NCI-H2081 treated with DMSO at 0.1 percent for 48 hours (cell line): ENCODE data around the gene KRTAP12-3.
"Not testable (repeated sequence)": the region's sequence is repeated elsewhere in the genome, so short reads cannot be mapped to it uniquely, and the experiment has no call there.

Experiments used
- DNase-seq: peaks from one replicate; lab custom pipeline; 2025; lab: John Stamatoyannopoulos, UW

The KRTAP12-3 gene

DNA sequence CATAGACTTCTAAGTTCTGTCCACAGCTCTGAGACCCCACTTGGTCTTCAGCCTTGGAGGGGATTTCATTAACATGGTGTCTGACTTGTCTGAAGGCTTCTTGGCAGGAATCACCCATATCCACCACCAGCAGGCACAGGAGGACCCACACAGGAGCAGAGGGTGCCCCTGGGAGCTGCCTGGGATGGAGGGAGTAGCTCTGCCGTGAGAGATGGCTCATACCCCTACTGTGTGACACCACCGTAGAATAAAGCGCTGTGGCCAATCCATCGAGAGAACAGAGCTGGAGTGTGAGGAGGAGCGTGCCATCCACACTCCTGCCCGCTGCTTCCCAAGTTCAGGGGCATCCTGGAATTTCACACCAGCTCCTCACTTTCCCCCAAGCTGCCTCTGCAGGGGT is 27.3 kb downstream of the KRTAP12-3 start:
- DNase-seq = not testable (repeated sequence)

DNA sequence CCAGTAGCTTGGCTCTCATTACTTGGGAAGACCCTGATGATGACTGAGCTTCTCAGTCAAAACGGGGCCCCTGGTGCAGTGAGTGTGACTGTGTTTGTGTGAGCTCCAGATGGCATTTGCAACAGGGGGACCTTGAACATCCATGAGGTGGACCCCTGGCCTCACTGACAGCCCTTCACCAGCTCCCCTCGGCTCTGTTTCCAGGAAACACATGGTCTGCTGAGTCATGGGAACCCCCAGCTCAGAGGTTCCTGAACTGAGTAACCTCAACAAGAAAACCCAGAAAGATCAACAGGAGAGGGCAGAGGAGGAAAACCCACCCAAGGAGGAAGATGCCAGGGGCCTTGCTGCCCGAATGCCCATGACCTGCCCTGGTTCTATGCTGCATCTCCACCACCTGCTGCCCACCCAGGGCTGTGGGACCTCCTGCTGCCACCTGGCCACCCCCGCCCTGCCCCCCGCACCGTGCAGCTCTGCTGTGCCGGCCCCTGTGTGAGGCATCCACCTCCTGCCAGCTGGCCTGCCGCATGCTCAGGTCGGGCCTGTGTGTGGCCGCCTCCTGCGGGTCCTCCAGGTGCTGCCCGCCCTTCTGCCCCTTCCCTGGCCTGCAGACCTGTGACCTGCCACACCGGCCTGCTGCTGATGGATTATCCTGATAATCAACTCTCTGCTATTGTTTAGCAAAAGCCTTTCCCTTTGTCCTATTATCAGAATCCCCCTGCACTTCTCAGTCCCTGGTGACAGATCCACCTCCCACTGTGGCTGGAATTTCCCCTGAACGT is 28.5 kb downstream of the KRTAP12-3 start:
- DNase-seq = no peak

DNA sequence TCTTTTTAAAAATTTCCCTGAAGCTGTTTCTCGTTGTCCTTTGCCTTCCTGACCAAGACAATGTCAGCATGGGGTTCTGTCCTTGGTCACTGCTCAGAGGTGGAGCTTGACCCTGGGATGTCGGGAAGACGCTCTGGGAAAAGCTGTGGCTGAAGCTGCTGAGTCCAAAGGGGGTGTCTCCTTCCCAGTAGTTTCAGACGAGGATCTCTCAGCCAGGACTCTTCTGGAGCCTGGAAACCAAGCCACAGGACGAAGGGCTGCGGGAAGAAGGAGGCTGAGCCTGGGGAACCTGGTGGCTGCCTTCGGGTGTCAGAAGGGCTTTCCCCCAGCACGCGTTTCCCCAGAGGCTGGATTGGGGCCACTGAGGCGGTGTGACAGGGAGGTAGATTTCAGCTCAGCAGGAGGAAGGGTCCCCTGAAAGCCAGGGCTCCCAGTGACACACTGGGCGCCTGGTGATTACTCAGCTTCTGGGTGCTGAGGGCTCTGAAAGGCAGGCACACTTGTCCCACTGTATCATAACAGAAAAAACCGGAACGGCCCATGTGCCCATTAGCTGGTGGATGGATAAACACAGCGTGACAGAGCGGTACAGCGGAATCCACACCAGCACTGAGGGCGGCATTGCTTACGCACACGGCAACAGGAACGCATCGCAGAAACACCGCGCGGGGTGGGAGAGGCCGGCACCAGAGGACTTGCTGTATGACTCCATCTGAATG is 29.3 kb downstream of the KRTAP12-3 start:
- DNase-seq = no peak

DNA sequence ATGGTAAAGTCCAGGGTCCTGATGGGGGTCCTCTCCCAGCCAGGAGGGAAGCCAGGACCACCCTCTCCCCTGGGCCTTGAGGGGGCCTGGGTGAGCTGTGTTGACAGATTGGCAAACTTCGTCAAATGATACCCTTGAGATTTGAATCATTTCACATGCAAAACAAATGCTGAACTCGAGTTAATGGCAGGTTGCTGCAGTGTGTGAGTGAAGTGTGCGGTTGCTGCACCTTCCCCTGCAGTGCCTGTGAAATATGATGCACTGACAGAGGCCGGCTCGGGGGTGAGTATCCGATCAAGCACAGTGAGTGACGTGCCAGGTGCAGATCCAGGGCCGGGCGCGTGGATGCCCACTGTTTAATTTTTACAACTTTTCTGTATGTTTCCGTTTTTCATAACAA is 29.9 kb downstream of the KRTAP12-3 start:
- DNase-seq = no peak

DNA sequence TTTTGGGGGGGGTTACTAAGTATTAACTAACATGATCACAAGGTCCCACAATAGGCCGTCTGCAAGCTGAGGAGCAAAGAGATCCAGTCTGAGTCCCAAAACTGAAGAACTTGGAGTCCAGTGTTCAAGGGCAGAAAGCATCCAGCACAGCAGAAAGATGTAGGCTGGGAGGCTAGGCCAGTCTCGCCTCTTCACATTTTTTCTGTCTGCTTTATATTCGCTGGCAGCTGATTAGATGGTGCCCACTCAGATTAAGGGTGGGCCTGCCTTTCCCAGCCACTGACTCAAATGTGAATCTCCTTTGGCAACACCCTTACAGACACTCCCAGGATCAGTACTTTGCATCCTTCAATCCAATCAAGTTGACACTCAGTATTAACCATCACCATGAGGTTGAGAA is 32.0 kb downstream of the KRTAP12-3 start:
- not testable (repeated sequence) for DNase-seq

DNA sequence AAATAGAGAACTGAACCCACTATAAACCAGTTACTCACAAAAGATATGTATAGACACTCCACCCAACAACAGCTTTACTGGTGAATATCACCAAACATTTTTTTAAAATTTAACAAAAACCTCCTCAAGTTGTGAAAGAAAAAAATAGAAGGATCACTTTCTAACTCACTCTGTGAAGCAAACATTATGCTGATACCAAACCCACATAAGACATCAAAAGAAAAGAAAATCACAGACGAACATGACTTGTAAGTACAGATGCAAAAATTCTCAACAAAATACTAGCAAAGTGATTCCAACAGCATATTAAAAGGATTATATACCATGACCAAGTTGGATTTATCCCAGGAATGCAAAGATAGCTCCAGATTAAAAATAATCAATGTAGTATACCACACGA is 34.0 kb downstream of the KRTAP12-3 start:
- DNase-seq = no peak

DNA sequence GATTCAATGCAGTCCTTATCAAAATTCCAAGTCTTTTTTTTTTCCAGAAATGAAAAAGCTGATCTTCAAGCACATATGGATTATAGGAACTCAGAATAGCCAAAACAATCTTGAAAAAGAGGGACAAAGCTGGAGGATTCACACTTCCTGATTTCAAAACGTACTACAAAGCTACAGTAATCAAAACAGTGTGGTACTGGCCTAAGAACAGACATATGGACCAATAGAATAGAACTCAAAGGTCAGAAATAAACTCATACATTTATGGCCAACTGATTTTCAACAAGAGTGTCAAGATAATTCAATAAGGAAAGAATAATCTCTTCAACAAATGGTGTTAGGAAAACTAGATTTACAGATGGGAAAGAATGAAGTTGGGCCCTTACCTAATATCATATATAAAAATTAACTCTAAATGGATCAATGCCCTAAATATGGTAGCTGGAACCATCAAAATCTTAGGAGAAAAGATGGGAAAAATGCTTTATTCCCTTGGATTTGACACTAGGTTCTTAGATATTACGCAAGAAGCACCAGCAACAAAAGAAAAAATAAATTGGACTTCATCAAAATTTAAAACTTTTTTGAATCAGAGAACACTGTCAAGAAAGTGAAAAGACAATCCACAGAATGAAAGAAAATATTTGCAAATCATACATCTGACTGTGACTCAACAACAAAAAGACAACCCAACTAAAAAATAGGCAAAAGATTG is 35.2 kb downstream of the KRTAP12-3 start:
- DNase-seq = no peak

DNA sequence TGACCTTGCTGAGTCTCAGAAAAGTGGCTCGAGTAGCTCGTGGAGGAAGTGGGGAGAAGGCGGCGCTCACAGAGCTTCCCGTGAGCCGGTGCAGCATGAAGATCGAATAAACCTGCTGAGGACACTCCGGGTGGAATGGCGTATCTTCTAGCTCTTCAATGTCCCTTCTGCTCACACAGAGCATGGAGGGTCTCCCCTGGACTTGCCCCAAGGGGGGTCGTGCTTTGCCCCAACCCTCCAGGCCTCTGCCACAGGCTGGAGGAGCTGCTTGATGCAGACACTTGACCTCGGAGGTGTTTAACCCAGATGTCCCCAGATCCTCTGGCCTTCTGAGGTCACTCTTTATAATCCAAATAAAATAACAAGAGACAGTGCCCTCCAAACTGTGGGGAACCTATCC is 37.0 kb downstream of the KRTAP12-3 start:
- DNase-seq = no peak

DNA sequence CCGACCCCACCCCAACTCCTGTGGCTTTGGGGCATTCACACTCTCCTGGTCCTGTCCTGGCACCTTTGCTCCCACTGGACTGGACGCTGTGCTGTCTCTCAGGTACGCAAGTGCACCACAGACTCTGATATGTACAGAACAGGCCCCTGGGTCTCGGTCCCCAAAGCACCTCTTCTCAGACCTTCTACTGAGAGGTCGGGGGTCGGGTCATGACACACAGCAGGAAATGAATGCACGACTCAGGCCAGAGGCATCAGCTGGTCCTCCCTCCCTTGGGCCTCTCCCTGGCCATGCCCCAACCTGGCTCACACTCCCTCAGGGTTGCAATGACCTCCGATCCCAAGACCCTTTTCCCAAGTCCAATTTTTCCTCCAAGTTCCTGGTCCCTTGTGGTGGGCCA is 37.5 kb downstream of the KRTAP12-3 start:
- DNase-seq = no peak

DNA sequence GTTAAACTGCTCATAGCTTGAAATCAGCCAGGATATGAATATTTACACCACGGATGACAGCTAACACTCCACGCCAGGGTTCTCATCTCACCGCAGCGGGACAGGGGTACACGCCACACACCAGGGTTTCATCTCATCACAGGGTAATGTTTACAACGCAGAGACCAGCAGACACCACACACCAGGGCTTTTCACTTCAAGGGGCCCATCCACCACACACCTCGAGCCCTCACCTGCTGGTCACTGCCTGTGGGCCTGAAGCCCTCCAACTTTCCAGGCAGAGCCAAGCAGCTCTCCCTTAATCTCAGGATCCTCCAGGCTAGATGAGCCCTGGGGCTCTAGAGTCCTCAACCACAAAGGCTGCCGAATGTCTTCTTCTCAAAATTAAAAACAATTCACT is 37.9 kb downstream of the KRTAP12-3 start:
- no peak for DNase-seq

DNA sequence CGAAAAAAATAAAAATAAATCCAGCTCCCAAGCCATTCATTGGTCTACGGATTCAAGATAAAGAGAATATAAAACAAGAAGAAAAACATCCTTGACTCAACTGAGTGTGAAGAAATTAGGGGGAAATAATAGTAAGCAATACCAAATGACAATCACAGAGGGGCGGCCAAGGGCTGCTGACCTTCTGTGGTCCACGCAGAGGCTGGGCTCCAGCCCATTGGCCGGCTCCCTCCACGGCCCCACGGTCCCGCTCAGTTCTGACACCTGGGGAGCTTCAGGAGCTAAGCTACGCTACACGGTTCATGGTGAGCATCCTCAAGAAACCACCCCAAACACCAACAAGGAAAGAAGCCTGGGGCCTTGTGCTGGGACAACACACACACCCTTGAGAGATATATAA is 38.8 kb downstream of the KRTAP12-3 start:
- DNase-seq = no peak

DNA sequence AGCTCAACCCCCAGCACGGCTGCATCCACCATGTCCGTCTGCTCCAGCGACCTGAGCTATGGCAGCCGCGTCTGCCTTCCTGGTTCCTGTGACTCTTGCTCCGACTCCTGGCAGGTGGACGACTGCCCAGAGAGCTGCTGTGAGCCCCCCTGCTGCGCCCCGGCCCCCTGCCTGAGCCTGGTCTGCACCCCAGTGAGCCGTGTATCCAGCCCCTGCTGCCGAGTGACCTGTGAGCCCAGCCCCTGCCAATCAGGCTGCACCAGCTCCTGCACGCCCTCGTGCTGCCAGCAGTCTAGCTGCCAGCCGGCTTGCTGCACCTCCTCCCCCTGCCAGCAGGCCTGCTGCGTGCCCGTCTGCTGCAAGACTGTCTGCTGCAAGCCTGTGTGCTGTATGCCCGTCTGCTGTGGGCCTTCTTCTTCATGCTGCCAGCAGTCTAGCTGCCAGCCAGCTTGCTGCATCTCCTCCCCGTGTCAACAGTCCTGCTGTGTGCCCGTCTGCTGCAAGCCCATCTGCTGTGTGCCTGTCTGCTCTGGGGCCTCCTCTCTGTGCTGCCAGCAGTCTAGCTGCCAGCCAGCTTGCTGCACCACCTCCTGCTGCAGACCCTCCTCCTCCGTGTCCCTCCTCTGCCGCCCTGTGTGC is 39.6 kb downstream of the KRTAP12-3 start, which contains the start of gene KRTAP10-12:
KRTAP10-12 (plus strand) TSS at position 1 of the 639 bp plus-strand sequence; CDS start at position 31, 30 bp downstream.
- not testable (repeated sequence) for DNase-seq

DNA sequence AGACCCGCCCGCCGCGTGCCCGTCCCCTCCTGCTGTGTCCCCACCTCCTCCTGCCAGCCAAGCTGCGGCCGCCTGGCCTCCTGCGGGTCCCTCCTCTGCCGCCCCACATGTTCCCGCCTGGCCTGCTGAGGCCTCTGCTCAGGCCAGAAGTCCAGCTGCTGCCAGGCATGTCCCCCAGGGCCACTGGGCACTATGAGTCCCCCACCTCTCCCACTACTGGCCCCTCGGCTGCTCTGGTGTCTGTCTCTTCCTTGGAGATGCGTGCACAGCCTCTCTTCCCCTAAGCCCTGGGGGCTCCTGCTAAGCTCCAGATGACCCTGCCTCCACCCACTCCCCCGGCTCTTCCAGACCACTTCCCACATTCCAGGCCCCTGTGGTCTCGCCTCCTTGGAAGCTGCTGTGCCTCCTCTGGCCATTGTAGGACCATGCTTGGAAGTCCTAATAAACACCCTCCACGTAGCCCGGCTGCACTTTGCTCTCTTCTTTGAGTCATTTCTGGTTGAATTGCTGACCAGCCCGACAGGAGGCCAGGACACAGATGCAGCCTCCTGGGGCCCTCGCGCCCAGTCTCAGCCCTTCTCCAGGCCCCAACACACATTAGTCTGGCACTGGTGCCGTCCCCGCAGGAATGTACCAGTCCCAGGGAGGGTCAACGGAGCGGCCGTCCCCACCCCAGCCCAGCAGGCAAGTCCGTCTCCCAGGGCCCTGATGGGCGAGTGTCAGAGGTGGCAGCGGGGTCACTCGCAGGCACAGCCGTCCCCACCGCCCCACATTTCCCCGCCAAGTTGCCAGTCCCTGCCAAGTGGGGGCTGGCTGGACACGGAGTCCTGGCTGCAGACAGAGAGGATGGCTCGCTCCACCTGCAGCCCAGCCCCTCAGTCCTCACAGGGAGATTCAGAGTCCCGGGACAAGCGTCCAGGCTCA is 40.3 kb downstream of the KRTAP12-3 start:
- no peak for DNase-seq

DNA sequence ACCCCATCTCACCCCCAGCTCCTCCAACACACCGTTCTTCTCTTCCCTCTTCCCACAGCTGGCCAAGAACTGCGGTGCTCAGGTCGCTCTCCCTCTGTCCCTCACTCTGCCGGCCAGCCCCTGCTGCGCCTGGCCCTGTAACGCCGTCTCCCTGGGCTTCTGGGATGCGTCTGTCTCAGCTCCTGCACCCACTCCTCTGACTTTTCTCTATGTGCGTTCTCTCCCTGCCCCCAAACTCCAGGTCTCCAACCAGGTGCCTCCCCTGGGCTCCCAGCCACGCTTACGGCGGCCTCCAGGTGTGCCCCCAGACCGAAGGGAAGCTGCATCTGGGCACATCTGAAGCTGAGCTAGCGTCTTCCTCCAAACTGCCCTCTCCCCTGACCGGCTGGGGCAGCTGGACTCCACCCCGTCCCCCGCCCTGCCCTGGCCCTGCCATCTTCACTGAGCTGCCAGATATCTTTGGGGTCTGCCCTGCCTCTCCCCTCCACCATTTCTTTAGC is 41.8 kb downstream of the KRTAP12-3 start:
- no peak for DNase-seq

DNA sequence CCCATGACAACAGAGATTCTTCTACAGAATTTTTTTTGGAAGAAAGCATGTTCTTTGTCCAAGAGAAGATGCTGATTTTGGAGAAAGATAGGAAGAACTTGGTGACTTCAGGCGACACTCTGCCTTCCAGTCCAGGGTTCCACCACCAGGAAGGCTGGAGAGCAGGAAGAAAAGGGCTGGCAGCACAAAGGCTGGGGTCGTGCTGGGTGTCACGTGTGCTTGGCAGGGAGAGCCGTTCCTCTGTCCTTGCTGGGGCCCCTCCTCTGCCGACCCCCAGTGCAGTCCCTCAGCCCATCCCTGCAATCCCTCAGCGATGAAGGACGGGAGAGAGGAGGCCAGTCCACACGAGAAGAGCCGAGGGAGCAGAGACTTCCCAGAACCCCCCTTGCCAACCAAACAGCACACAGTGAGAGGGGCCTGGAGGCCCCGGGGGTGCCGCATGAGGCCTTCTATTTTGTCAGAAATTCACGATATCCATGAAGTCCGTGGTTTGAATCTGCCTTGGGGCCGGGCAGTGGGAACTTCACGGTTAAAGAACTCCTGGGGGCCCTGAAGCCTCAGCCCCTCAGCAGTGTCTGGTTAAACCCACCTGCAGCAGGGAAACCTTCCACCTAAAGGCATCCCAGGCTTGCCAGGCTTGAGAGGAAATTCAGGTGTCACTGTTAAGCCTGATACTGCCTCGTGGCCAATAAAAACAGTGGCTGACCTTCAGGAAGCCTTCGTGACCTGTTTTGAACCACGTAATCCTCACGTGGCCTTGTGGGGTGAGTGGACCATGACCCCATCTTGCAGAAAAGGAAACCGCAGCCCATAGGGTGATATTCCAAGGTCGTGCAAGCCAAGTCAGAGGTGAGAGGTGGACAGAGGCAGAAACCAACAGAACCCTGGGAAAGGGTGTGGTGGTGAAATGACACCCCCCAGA is 42.6 kb downstream of the KRTAP12-3 start:
- DNase-seq = no peak

DNA sequence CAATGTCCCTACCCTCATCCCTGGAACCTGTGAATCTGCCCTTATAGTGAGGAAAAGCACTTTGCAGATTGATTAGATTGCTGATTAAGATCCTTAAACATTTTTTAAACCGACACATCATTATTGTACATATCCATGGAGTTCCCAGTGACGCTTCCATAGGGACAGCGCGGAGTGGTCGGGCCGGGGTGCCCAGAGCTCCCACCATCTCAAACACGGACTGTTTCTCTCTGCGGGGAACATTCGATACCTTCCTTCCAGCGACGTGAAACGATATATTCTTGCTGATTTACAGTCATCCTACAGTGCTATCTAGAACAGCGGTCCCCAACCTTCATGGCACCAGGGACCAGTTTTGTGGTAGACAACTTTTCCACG is 43.3 kb downstream of the KRTAP12-3 start:
- DNase-seq = no peak

DNA sequence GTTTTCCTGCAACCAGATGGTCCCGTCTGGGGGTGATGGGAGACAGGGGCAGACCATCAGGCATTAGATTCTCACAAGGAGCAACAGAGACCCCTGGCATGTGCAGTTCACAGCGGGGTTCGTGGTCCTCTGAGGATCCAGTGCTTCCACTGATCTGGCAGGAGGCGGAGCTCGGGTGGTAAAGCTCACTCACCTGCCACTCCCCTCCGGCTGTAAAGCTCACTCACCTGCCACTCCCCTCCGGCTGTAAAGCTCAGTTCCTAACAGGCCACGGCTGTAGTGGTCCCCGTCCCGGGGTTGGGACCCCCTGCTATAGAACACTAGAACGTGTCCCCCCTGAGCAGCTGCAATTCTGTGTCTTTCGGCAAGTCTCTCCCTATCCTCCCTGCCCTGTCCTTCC is 43.8 kb downstream of the KRTAP12-3 start:
- DNase-seq = no peak

DNA sequence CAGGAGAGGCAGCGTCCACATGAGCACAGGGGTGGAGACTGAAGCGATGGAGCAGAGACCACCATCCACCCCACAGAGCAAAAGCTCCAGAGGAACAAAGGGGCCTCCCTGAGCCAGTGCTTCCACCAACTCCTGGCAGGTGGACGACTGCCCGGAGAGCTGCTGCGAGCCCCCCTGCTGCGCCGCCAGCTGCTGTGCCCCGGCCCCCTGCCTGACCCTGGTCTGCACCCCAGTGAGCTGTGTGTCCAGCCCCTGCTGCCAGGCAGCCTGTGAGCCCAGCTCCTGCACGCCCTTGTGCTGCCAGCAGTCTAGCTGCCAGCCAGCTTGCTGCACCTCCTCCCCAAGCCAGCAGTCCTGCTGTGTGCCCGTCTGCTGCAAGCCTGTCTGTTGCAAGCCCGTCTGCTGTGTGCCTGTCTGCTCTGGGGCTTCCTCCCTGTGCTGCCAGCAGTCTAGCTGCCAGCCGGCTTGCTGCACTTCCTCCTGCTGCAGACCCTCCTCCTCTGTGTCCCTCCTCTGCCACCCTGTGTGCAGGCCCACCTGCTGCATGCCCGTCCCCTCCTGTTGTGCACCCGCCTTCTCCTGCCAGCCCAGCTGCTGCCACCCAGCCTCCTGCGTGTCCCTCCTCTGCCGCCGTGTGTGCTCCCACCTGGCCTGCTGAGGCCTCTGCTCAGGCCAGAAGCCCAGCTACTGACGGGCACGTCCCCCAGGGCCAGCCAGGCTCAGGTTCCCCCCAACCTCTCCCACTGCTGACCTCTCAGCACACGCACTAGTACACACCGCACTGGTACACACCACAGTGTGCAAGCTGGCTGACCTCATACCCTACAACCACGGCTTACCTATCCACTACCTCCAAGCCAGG is 44.6 kb downstream of the KRTAP12-3 start:
- no peak for DNase-seq
